Activated gamma-delta T cell (primary cell): Measurements from ENCODE around the gene FGD5.

ENCODE experiments used
- DNase-seq: peaks from one replicate; lab custom pipeline; 2025; lab: John Stamatoyannopoulos, UW

FGD5 gene

DNA sequence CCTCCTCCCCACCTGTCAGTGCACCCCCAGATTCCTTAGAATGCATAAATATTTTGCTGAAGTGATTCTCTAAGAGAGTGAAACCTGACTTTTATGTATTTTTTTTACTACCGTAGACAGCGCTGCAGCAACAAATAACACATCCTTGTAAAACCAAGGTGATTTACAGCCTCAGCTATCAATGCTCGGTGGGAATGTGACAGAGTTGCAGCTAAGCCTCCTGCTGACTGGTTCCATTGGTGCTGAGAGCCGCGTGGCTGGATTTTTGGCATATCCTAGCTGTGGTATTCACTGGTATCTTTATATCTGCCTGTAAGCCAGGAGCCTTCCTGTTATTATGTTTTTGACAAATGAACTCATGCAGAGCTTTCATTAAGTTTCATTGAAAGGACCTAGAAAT is 11.0 kb downstream of the FGD5 start:
- no peak for DNase-seq

DNA sequence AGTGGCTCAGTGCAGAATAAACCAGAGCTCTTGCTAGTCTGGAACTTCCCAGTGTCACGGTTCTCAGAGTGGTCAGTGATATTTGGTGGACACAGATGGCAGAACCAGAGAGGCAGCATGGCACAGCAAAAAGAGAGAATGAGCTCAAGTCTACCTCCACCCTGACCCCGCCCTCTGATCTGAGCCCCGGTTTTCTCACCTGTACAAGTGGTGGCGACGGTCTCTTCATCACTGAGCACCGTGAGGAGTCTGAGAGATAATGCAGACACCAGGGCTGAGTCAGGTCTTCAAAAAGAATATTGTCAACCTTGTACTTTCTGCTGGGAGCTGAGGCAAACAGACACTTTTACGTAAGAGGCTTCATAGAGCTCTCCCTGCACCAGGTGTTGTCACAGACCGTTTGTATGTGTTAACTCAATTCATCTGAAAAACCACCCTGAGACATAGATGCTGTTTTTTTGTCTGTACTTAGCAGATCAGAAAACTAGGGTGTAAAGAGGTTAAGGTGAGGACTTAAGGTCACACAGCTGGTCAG is 13.2 kb downstream of the FGD5 start:
- DNase-seq = no peak

DNA sequence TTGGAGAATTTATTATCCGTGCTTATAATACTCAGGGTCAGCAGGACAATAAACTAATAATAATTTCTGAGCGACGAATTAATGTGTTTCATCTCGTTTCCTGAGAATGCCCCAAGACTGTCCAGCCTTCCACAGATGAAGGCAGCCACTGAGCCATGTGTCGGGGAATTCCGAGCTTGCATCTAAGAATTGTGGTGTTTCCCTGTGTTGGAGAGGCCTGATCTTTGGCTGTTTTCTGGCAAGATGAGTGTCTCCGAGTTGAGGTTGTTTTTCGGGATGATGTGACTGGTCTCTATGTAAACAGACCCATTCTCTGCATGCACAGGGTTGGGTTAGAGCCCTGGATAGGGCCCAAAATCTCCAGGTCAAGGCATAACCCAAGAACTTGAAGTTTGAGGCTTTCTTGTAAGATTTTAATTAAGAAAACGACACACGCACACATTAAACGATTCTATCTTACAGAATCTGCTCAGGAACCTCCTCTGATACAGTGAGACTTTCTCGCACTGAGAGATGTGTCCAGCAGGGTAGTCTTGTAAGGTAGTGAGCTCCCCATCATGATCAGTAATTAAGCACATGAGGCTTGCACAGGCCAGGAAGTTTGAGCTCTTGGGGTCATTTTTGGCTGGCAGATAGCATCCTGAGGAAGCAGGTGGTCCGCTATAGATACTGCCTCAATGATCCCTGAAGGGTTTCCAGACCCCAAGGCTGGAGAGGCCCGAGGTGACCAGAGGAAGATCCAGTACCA is 14.4 kb downstream of the FGD5 start:
- DNase-seq = no peak

DNA sequence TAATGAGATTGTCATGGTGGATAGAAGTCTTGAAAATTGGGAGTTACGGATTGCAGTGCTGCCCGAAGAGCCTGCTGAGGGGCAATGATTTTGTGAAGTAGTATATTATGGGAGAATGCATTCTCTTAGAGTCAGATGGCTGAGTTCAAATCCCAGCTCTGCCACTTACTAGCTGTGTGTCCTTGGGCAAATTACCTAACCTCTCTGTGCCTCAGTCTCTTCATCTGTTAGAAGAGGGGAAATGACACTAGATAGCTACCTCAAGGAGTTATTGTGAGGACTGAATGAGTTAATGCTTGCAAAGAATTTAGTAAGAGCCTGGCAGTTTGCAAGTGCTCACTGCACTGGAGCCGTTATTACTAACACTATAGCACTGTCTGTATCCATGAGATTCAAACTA is 15.4 kb downstream of the FGD5 start:
- DNase-seq = no peak

DNA sequence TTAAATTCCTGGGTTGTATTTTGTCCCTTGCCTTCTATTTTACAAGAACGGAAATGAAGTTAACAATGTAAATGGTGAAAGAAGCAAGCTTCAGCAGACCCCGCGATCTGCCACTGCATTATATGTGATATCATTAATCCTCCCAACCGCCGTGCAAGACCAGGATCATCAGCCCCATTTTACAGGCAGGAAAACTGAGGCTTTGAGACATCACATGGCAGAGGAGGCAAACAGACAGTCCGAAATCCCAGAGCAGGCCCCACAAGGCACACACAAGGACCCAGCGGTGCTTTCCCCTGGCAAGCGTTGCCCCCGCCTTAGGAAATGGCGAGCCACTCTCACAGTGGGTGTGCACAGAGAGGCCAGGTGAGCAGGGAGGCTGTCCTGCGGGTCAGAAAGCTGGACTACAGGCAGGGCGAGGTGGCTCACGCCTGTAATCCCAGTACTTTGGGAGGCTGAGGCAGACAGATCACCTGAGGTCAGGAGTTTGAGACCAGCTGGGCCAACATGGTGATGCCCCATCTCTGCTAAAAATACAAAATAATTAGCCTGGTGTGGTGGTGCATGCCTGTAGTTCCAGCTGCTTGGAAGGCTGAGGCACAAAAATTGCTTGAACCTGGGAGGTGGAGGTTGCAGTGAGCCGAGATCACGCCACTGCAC is 16.2 kb downstream of the FGD5 start:
- no peak for DNase-seq

DNA sequence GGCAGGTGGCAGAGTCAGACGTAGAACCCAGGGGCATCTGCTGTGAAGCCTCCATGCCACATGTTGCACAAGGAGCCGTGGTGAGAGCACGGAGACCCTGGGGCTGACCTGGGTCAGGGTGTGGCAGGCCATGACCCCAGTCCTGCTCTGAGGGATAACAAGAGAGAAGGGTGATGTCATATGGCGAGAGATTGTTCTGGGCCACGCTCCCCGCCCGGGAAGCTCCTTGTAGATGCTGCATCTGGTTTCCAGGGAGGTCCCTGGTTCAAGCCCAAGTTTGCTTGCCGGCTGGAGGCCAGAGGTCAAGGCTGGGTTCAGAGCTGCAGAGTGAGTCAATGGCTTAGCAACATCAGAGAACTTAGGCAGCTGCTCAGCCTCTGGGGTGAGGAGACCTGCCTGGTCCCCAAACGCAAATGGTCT is 17.3 kb downstream of the FGD5 start:
- DNase-seq = no peak

DNA sequence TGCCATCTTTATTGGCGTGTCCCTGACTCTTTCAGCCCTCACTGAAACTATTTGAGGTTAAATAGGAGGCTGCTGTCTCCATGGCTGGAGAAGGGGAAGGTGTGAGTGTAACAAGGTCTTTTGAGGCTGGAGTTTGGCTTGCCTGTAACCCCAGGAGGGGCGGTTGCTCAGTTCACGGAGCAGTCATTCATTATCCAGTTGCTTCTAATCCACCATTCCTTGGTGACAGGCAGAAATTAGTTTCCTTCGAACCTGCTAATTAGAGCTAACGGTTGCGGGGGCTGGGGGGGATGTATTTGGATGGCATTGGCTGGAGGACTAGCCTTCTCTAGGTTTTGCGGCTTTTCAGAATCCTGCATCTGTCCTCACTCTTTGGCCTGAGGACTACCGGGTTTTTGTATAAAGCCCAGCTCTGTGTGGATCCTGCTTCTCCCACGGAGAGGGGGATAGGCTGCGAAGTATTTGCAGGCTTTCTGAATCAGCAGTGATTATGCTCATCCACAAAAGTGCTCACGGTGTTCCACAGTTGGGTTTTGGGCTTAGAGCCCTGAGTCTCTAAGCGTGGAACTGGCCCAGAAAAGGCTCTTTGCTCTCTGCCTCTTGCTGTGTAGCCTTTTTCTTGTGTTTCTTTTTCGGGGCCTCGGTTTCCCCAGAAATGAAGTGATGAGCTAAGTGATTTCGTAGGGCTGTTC is 18.6 kb downstream of the FGD5 start:
- DNase-seq = no peak

DNA sequence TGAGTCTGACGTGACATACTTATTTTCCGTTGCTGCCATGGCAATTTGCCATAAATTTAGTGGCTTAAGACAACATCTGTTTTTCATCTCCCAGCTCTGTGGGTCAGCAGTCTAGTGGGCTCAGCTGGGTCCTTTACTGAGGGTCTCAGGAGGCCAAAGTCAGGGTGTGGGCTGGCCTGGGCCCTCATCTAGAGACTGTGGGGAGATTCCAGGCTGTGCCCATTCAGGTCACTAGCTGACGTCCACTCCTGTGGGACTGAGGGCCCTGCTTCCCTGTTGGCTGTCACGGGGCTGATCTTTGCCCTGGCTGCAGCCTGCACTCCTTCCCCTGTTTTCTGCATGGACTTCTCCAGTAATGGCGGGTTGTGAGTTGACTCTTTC is 19.1 kb downstream of the FGD5 start:
- no peak for DNase-seq

DNA sequence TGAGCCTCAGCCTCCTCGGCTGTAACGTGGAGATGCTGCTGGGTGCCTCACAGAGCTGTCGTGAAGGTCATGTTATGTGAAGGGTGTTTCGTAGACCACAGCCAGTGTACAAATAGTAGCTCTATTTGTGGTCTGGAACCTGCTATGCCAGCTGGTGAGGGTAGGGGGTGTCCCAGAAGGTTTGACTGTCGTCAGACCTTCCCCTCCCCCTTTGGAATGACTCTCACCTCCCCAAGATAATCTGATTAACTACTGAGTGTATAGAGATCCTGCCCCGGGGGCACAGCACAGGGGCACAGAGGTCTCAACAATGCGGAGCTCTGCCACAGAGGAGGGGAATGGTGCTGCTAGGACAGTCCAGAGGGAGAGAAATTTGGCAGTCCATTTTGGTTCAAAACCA is 20.5 kb downstream of the FGD5 start:
- no peak for DNase-seq

DNA sequence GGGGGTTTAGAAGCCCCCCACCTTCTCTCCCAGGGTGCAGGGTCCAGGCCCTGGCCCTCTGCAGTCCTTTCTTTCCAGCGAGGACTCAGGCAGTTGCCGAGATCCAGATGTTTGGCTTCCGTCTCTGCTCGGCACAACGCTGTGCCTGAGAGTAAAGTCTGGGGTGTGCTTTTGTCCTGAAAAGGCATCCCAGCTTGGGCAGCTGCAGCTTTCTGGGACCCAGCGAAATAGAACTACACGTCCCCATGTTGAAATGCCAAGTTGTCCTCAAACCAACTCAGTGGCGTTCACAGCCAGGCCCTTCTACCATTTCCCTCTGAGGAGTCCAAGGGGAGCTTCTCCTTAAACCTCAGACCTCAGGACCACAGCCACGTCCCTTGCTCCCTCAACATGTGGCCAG is 23.1 kb downstream of the FGD5 start:
- DNase-seq = no peak

DNA sequence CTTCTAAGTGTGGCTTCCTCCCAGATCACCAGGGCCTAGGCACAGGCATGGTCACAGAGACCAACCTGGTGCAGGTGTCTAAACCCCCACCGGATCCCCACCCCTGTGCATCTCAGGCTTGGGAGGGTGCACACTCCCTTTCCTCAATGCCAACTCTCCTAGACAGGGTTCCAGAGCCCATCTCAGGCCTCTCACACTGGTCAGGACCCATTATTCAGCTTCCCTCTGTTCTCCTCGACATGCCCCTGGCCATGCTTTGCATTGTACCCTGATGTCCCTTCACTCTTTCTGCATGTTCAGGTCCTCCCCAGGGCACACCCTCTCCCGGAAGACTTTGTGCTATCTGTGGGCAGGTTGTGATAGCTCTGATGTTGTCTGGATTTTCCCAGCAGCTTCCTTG is 23.5 kb downstream of the FGD5 start:
- DNase-seq = no peak

DNA sequence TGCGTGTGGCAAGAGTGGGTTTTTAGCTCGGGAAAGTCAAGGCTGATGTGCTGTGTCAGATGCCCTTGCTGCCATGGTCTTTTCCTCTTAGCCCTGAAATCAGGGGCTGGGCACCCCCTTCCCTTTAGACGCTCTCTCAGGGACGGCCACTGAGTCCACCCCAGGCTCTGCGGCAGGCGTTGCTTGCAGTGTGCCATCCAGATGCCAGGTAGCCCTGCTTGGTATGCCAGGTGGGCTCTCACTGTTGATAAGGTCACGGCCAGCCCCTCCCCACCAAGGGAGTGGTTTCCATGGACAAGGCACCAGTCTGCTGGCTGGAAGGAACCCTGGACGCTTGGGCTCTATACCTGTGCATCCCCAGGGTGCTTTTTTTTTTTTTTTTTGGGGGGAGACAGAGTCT is 24.6 kb downstream of the FGD5 start:
- no peak for DNase-seq

DNA sequence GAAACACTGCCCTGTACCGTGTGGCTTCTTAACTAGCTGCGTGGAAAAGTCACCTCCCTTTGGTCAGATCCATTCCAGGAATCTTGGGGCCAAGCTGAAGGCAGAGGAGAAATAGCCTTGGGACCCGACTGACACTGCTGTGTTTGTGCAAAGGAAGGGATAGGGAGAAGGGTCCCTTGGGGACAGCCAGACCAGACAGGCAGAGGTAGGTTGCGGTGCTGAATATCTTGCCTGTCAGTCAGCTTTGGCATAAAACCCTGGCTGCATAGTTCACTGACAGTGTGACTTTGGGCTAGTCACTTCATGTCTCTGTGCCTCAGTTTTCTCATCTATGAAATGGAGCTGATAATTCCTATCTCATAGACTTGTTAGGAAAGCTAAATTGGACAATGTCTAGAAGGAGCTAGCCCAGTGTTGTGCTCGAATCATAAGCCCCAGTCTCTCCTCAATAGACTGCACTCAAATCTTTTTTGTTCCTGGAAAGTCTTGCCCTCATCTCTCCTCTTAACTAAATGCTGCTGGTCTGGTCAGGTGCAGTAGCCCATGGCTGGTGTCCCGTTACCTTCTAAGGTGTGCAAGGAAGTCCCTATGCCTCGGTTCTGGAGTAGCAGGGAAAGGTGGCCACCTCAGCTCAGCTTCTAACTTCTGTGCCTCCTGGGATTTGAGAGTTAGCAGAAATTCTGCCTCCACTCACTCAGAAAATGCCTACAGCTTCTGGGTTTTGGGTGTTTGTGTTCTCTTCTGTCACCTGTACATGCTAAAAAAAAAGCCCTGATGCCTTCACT is 25.8 kb downstream of the FGD5 start:
- no peak for DNase-seq

DNA sequence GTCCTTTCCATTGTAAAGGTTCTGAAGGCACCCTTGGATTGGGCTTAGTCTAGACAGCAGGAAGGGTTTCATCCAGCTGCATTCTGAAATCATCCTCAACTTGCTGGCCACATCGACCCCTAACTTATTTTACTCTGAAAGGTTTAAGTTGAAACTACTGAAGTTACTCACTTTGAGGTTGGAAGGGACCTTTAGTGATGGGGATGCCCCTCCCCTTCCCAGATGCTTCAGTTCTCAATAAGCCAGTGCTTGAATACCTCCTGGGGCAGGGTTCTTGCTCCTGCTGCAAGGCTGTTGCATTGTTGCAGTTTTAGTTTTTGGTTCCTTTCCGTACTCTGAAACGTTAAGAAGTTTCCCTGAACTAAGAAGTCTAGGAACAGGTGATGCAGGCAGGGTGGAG is 26.4 kb downstream of the FGD5 start:
- no peak for DNase-seq

DNA sequence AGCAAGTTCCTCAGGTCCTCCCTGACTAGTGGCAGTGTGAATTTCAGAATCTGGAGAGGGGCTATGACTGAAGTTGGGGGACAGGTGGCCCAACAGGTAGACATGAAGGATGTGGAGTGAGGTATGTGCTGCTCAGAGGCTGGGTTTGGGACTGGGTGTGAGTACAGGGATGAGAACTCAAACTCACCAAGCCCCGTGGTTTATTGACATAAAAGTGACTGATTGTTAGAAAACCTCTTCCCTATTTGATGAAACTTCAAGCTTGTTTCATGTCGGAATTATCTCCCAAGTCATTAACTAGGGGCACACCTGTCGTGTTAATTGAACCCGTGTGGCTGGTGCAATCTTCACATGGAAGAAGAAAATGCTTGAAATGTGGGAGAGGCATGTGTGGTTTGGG is 27.1 kb downstream of the FGD5 start:
- no peak for DNase-seq

DNA sequence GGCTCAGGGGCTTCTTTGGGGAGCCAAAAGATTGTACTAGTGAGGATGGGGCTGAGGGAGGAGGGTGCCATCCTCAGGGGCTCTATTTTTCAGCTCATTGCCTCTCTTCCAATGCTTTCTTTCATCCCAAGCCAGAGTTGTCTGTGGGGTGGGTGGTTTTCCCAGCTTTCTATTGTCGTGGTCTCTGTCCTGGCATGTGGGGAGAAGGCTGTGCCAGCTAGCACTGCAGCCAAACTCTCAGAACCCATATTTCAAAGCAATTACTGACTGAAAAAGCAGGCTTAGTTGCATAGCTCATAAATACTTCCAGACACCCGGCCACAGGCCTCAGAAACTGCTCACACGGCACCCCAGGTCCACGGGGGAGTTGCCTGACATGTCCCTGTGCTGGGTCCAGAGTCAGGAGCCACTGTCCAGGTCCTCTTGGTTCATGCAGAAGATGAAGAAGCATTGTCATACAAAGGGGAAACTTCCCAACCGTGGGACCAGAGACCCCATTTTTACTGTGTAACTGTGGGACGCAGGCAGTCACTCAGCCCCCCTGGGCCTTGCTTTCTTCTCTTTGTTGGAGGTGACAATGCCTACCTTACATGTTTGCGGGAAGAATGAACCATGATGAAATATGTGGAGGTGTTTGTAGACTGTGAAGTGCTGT is 27.6 kb downstream of the FGD5 start:
- DNase-seq = no peak

DNA sequence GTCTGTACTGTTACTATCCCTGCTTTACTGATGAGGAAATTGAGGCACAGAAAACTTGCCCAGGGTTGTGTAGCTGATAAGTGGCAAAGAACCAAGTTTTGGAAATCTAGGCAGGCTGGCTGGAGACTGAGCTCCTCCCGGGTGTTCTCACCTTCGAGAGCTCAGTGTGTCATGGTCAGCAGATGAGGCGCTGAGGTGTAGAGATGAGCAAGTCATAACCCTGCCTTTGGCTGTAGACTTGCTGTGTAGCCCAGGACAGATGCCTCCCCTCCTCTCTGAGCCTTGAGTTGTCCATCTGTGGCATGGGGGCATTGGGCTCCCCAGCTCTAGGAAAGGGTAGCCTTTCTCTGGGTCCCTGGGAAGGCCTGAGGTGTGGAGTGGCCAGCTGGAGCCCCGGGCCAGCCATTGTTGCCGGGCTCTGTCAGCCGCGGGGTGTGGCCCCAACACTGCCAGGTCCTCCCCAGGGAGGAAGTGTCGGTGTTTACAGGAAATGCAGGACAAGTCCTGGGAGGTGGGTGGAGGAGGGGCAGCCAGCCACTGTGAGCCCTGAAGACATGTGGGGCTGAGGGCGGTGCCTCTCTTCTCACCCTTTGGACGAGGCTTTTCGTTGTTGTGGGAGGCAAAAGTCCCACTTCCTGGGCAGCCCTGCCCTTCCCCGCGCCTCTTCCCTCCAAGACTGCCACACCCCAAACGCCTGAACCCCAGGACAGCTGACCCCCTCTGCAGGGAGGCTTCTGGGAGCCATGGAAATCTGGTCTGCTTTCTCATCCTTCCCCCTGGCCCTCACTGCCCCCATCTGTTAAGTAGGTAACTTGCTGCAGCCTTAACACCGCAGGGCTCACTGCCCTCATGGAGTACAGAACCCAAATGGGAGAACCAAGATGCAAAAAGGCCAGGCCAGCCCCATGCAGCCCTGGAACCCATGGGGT is 29.1 kb downstream of the FGD5 start:
- DNase-seq = no peak

DNA sequence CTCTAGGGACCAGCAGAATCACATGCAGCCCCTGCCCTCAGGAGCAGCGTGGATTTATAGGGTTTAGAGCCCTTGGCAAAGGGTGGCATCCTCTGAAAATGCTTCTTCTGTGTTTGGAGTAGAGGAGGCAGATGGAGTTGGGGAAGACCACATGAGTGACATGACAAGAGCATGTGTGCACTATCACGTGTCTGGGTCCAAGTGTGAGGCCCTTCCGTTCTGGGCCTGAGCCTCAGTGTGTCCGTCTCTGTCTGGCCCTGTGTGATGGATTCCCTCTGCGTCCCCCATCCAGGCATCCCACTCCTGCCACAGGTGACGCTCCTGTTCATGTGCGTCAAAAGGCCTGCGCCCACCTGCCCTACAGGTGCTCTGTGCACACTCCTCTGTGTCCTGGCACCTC is 30.1 kb downstream of the FGD5 start:
- no peak for DNase-seq

DNA sequence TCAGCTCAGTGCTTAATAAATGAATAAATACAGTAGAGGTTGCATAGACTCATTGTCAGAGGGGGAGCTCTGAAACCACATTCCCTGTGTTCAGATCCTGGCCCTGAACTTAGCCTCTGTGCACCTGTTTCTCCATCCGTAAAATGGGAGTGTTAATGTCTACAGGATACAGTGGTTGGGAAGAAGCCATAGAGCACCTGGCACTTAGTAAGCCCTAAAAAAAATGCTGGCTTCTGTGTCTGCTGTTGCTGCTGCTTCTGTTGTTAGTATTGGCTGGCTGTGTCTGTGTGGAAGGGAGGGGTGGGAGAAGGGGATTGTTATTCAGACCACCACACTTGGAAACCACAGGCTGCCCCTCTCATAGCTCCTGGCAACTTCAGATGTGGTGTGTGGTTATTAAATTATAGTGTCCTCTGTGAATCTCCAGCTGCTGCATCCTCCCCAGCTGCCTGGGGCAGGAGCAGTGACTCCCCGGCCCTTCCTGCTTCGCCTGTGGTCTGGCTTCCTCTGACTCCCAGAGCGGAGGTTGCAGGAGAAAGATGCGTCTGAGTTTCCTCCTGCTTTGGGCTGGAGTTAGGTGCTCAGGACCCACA is 31.0 kb downstream of the FGD5 start:
- DNase-seq = no peak

DNA sequence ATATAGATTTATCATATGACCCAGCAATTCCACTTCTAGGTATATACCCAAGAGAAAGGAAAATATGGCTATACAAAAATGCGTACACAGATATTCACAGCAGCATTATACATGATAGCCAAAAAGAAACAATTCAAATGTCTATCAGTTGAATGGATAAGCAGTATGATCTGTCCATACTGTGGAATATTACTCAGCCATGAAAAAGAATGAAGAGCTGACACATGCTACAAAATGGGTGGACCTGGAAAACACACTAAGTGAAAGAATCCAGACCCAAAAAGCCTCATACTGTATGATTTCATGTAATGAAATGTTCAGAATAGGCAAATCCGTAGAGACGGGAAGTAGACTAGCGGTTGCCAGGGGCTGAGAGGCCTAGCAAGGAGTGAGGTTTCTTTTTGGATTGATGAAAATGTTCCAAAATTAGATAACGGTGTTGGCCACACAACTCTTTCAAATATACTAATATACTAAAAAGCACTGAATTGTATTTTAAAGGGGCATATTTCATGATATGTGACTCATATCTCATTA is 33.4 kb downstream of the FGD5 start:
- DNase-seq = no peak
